K562 (cell line): ENCODE measurements around the gene PRKAR2B. TPM values are rescaled to one million over a fixed set of nuclear protein-coding genes. Genes with fewer than 3 reads are reported as not detected.

Experiments
- ATAC-seq: fragments of 200-7000 bp; cut with Tn5 transposase; 3 replicates; pipeline ENCODE4 v1.9.1; 2020; ENCODE audit warnings: moderate library complexity
- BruUV-seq: library from RNA; stranded (reverse); fragments of 400-500 nt; replicated peaks from 2 replicates; lab custom pipeline; 2021; lab: Mats Ljungman, UMichigan
- CTCF ChIA-PET: fragments of 300-600 bp; formaldehyde crosslinking; extraction: SDS; loops from one replicate; lab custom pipeline; 2021; ENCODE audit warnings: low intra/inter-chr PET ratio; lab: Yijun Ruan, JAX
- POLR2A ChIA-PET: fragments of 300-600, 350-650 bp; sonication (Branson Sonifier 250); formaldehyde crosslinking; extraction: SDS; loops from one replicate; lab custom pipeline; 2021; ENCODE audit warnings: antibody characterized with exemption, inconsistent platforms; lab: Yijun Ruan, JAX
- DNase-seq, 4 experiments: peaks; one replicate each; pipeline versions ENCODE4 v3.0.0 to v3.0.0-alpha.2; 2011 to 2018; ENCODE audit warnings: low spot score in 3 of 4, mixed read lengths in 3 of 4; ENCODE audit errors: extremely low read depth in 1 of 4
- FAIRE-seq: peaks from 2 replicates; lab custom pipeline; 2011; peaks lifted over from hg19 to GRCh38; lab: Jason Lieb, UNC
- H2AFZ ChIP-seq: 2 replicates; pipeline ENCODE4 v1.6.0; 2011; ENCODE audit warnings: low read depth, low read length, control low read depth, inconsistent platforms
- H3K27ac ChIP-seq: fragments of 200-600 bp; 3 replicates; pipeline ENCODE4 v1.8.0; 2011; ENCODE audit warnings: low read depth, mild to moderate bottlenecking, control low read depth, inconsistent platforms, low read length, moderate library complexity, mixed read lengths; ENCODE audit errors: extremely low read depth
- H3K27me3 ChIP-seq, 2 experiments: fragments of 300-600 bp in 1 of 2; 2 replicates in 1 of 2; 3 replicates in 1 of 2; pipeline versions ENCODE4 v1.6.0 to v1.8.0; 2011; ENCODE audit warnings: inconsistent platforms in 2 of 2, low read length in 2 of 2, mild to moderate bottlenecking in 1 of 2, mixed read lengths in 1 of 2, moderate library complexity in 1 of 2; ENCODE audit not compliant: control insufficient read depth in 2 of 2, insufficient read depth in 2 of 2
- H3K36me3 ChIP-seq: fragments of 300-600 bp; 3 replicates; pipeline ENCODE4 v1.8.0; 2011; ENCODE audit warnings: mild to moderate bottlenecking, low read length, inconsistent platforms; ENCODE audit not compliant: control insufficient read depth, insufficient read depth
- H3K4me1 ChIP-seq, 2 experiments: fragments of 200-600 bp in 1 of 2; replicated peaks in 1 of 2; 2 replicates in 1 of 2; 3 replicates in 1 of 2; pipeline versions ENCODE4 v1.5.1 to v1.8.0; 2011; ENCODE audit warnings: inconsistent platforms in 2 of 2, low read length in 2 of 2, mild to moderate bottlenecking in 1 of 2, mixed read lengths in 1 of 2, moderate library complexity in 1 of 2; ENCODE audit not compliant: control insufficient read depth in 2 of 2, insufficient read depth in 2 of 2
- H3K4me2 ChIP-seq: 2 replicates; pipeline ENCODE4 v1.6.1; 2011; ENCODE audit warnings: low read length, control low read depth, inconsistent platforms, mixed read lengths; ENCODE audit not compliant: insufficient read depth
- H3K4me3 ChIP-seq: fragments of 200-600 bp; sonication (generic), shearing (Covaris generic); 2 replicates; pipeline ENCODE4 v1.5.1; 2016; ENCODE audit warnings: control low read depth, inconsistent platforms
- H3K79me2 ChIP-seq: fragments of 200-600 bp; 3 replicates; pipeline ENCODE4 v1.8.0; 2011; ENCODE audit warnings: low read length, inconsistent platforms; ENCODE audit not compliant: control insufficient read depth, insufficient read depth
- H3K9ac ChIP-seq, 2 experiments: 2 replicates each; pipeline versions ENCODE4 v1.6.0 to v1.6.1; 2011; ENCODE audit warnings: low read depth in 2 of 2, low read length in 2 of 2, control low read depth in 1 of 2, inconsistent platforms in 1 of 2, mild to moderate bottlenecking in 1 of 2, mixed read lengths in 1 of 2; ENCODE audit not compliant: insufficient read depth in 1 of 2
- H3K9me1 ChIP-seq: one replicate; pipeline ENCODE4 v1.6.0; 2011; ENCODE audit warnings: inconsistent platforms, mild to moderate bottlenecking, low read length, moderate library complexity; ENCODE audit not compliant: control insufficient read depth, insufficient read depth
- H3K9me3 ChIP-seq: replicated peaks from 2 replicates; pipeline ENCODE4 v1.5.1; 2011; ENCODE audit warnings: low read depth, low read length, inconsistent platforms; ENCODE audit not compliant: control insufficient read depth, insufficient read depth
- H4K20me1 ChIP-seq: replicated peaks from 2 replicates; pipeline ENCODE4 v1.6.1; 2011; ENCODE audit warnings: low read length, inconsistent platforms, mixed read lengths; ENCODE audit not compliant: control insufficient read depth, insufficient read depth
- BDP1 ChIP-seq: IDR thresholded peaks from 3 replicates; pipeline ENCODE4 v1.6.1; 2011; ENCODE audit not compliant: insufficient read length, insufficient read depth
- CUX1 ChIP-seq: fragments of 200-800 bp; sonication (Bioruptor generic); IDR thresholded peaks from 2 replicates; pipeline ENCODE4 v1.6.1; 2016; ENCODE audit warnings: missing genetic modification characterization, missing compliant biosample characterization
- E2F3 ChIP-seq: fragments of 250-450 bp; sonication (Bioruptor Pico); IDR thresholded peaks from 2 replicates; pipeline ENCODE4 v1.4.0; 2020; ENCODE audit warnings: mild to moderate bottlenecking
- FOXP4 ChIP-seq: sonication (generic); formaldehyde crosslinking; IDR thresholded peaks from 2 replicates; pipeline ENCODE4 v1.8.0; 2022; ENCODE audit warnings: mild to moderate bottlenecking, missing genetic modification reagents, borderline replicate concordance
- GATAD2B ChIP-seq: fragments of 450-650 bp; IDR thresholded peaks from 2 replicates; pipeline ENCODE4 v1.6.1; 2017; ENCODE audit warnings: mild to moderate bottlenecking, borderline replicate concordance
- HMGN3 ChIP-seq: IDR thresholded peaks from 2 replicates; pipeline ENCODE4 v1.6.1; 2011; ENCODE audit warnings: borderline replicate concordance, low read depth, mild to moderate bottlenecking, mixed read lengths, low read length; ENCODE audit not compliant: insufficient read length; ENCODE audit errors: extremely low read depth
- MLX ChIP-seq, 2 experiments: fragments of 450-650 bp in 1 of 2; sonication (generic) in 1 of 2; formaldehyde crosslinking; conservative IDR thresholded peaks; 2 replicates each; pipeline versions ENCODE4 v1.4.0 to v1.8.1; 2020 to 2022; ENCODE audit warnings: mild to moderate bottlenecking in 1 of 2, missing genetic modification reagents in 1 of 2
- NCOA1 ChIP-seq: fragments of 450-650 bp; IDR thresholded peaks from 2 replicates; pipeline ENCODE4 v1.6.1; 2016; ENCODE audit warnings: low read depth
- RHOXF2B ChIP-seq: fragments of 250-450 bp; sonication (Bioruptor Pico); conservative IDR thresholded peaks from 2 replicates; pipeline ENCODE4 v1.5.1; 2021
- ZC3H4 ChIP-seq: sonication (generic); formaldehyde crosslinking; IDR thresholded peaks from 2 replicates; pipeline ENCODE4 v1.9.0; 2021; ENCODE audit warnings: missing genetic modification reagents, borderline replicate concordance
- WGBS: fragments of 100-300 bp; shearing (Covaris generic); methylation state at CpG from one replicate; pipeline ENCODE4 v1.1.6; 2016; ENCODE audit warnings: low coverage, mixed read lengths; ENCODE audit not compliant: insufficient coverage; ENCODE audit errors: missing lambda C conversion rate; 5-methylcytosine and 5-hydroxymethylcytosine counted together
- in situ Hi-C: fragments of 300-500 bp; cut with MboI; formaldehyde crosslinking; loops from 4 replicates; pipeline ENCODE4 v1.15.0; 2018; ENCODE audit warnings: inconsistent platforms, mixed read lengths
- intact Hi-C: fragments of 100-400 bp; cut with micrococcal nuclease; formaldehyde crosslinking; loops from 2 replicates; pipeline ENCODE4 v1.14.2; 2022
- polyA plus RNA-seq, 8 experiments: library from polyadenylated mRNA; depleted of rRNA in 4 of 8; stranded (reverse) in 5 of 8; unstranded in 3 of 8; fragments of >200 nt; fragmentation: Nextera tagmentation in 2 of 8; fragmentation: Illumina TruSeq in 1 of 8; extraction: Ambion mirVana in 2 of 8; extraction: Trizol in 1 of 8; gene quantifications; 2 replicates each; pipeline versions ENCODE4 v1.2.1 to v1.2.3, GENCODE V29; 2011 to 2014; ENCODE audit warnings: inconsistent platforms in 1 of 8, missing spikeins in 1 of 8
- total RNA-seq, 7 experiments: library from RNA; depleted of rRNA in 6 of 7; stranded (reverse); fragments of >200 nt in 6 of 7; fragmentation: Illumina TruSeq in 2 of 7; extraction: Trizol in 2 of 7; gene quantifications; 2 replicates each; pipeline versions ENCODE4 v1.2.1 to v1.2.3, GENCODE V29; 2011 to 2021; ENCODE audit warnings: low replicate concordance in 1 of 7

The PRKAR2B gene
- total and polyA plus RNA-seq, 9 of the 15 experiments (the other 6 are each of a cell fraction or from before 2014, with no cell fraction given) = 59.0 to 173 (median 129) TPM

- H3K4me3 ChIP-seq = no peak overlapping the region
- POLR2A ChIA-PET = interaction anchor here (0.6 to 1.9 kb wide), 8 partner anchors 8 to 398 kb away, joined by 3 to 7 read pairs (median 3); partner anchors contain the start of gene HBP1
- in situ Hi-C loops = loop anchor here (25.0 kb wide), 1 partner anchor 929 kb away; the partner anchor contains the start of gene LAMB4
- no peak for ATAC-seq
- CTCF ChIA-PET = no interaction called here
- H3K4me1 ChIP-seq = peaks cover 4 to 9% of the 10 kb centered on the region in 2 experiments; a peak in 2 of 5 replicates
- no peaks in the 10 kb centered on the region for H3K27me3 ChIP-seq
- no peaks in the 10 kb centered on the region for H4K20me1 ChIP-seq
- 39% methylated on average over 3 of the region's 3 CpGs for WGBS
- H2AFZ ChIP-seq = no peak overlapping the region
- H3K36me3 ChIP-seq = peaks cover 56% of the 10 kb centered on the region
- BruUV-seq = no TSS peak
- DNase-seq = no peak
- H3K79me2 ChIP-seq = no peaks in the 10 kb centered on the region
- no peaks in the 10 kb centered on the region for H3K9me3 ChIP-seq
- H3K4me2 ChIP-seq = no peak overlapping the region
- H3K9me1 ChIP-seq = no peaks in the 10 kb centered on the region
- no peak for FAIRE-seq
- H3K9ac ChIP-seq = no peak overlapping the region
- intact Hi-C loops = loop anchor here (5.0 kb wide), 1 partner anchor 174 kb away; no protein-coding TSS in a partner anchor
- H3K27ac ChIP-seq = no peak overlapping the region
- TF ChIP-seq BDP1 (no peak), E2F3 (CRISPR knock-in tag) (no peak), GATAD2B (no peak), MLX (CRISPR knock-in tag; conservative IDR thresholded peaks at IDR 0.05) (no peak), NCOA1 (no peak), ZC3H4 (no peak), FOXP4 (no peak), HMGN3 (no peak), CUX1 (CRISPR knock-in tag) (no peak), RHOXF2B (CRISPR knock-in tag) (no peak)
Measured at GRCh38 chr7:107208024-107208521, 163.6 kb downstream of the PRKAR2B start.
